ENCODE results near the gene DLGAP1. TPM values are rescaled to one million over a fixed set of nuclear protein-coding genes. Genes with fewer than 3 reads are reported as not detected.

Gene DLGAP1
- total RNA-seq, 1 donor from 2014 or later: 0.05 TPM

DNA sequence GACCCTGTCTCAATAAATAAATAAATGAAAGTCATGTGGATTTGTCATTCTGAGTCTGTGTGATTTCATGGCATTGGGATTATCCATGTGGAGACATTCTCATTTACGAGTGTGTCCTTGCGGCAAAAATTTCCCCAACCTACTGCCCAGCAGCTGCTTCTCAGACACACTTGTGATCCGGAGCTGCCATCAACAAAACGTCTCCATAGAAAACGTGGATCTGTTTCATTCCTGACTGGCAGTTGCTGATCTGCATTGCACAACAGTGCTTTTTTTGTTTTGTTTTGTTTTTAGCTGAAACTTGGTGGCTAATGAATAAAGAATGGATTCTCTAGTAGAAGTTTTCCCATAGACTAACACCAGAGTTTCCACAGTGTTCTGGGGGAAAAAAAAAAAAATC, 930.4 kb downstream of the DLGAP1 start:
- Histone ChIP-seq H3K36me3 (no peaks in the 10 kb centered on the region), H3K27me3 (ENCODE audit: low read depth) (no peaks in the 10 kb centered on the region), H3K27ac (replicated peaks) (no peak overlapping the region), H3K4me1 (peaks cover 12% of the 10 kb centered on the region), H3K4me3 (no peak overlapping the region), H3K9me3 (replicated peaks) (peaks cover 13% of the 10 kb centered on the region)
- TF ChIP-seq, protein P1, sequence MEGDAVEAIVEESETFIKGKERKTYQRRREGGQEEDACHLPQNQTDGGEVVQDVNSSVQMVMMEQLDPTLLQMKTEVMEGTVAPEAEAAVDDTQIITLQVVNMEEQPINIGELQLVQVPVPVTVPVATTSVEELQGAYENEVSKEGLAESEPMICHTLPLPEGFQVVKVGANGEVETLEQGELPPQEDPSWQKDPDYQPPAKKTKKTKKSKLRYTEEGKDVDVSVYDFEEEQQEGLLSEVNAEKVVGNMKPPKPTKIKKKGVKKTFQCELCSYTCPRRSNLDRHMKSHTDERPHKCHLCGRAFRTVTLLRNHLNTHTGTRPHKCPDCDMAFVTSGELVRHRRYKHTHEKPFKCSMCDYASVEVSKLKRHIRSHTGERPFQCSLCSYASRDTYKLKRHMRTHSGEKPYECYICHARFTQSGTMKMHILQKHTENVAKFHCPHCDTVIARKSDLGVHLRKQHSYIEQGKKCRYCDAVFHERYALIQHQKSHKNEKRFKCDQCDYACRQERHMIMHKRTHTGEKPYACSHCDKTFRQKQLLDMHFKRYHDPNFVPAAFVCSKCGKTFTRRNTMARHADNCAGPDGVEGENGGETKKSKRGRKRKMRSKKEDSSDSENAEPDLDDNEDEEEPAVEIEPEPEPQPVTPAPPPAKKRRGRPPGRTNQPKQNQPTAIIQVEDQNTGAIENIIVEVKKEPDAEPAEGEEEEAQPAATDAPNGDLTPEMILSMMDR (IDR thresholded peaks at IDR 0.05; ENCODE audit: borderline replicate concordance): no peak
- DNase-seq: no peak
- intact Hi-C loops (cut with micrococcal nuclease): no loop called here

DNA sequence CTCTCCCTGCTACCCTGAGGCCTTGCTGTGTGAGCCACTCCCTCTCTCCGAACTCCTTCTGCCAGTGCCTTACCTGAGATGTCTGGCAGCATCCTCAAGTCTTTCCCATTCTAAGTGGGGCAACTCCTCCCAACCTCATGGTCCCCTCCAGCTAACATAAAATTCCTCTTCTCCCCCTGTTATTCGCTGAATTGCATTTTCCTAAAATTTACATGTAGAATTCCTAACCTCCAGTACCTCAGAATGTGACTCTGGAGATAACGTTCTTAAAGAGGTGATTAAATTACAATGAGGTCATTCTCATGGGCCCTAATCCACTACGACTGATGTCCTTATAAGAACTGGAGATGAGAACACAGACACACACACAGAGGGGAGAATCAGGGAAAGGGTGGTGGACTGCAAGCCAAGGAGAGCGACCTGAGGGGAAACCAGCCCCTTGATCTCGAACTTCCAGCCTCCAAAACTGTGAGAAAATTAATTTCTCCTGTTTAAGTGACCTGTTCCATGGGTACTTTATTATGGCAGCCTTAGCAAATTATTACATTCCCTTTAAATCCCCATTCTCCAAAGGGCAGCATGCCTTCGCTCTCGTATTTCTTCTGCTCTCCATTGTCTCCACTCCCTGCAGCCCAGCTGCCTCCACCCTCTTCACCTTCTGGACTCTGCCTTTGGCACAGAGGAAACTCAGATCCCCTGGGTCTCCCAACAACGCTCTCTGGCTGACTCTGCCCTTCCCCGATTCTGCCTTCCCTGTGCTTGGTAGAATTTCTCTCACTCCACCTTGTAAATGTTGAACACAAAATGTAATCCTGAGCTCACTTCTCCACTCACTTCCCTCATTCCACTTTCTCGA, 934.6 kb downstream of the DLGAP1 start:
- intact Hi-C loops (cut with micrococcal nuclease): no loop called here
- no peak for DNase-seq
- H3K9me3 ChIP-seq (replicated peaks): peaks cover 13% of the 10 kb centered on the region
- no peak overlapping the region for H3K27ac ChIP-seq (replicated peaks)
- no peak overlapping the region for H3K4me3 ChIP-seq
- TF ChIP-seq, protein P1 (IDR thresholded peaks at IDR 0.05; ENCODE audit: borderline replicate concordance): no peak
- H3K4me1 ChIP-seq: no peaks in the 10 kb centered on the region
- H3K36me3 ChIP-seq: no peaks in the 10 kb centered on the region
- H3K27me3 ChIP-seq (ENCODE audit: low read depth): peaks cover 3% of the 10 kb centered on the region

DNA sequence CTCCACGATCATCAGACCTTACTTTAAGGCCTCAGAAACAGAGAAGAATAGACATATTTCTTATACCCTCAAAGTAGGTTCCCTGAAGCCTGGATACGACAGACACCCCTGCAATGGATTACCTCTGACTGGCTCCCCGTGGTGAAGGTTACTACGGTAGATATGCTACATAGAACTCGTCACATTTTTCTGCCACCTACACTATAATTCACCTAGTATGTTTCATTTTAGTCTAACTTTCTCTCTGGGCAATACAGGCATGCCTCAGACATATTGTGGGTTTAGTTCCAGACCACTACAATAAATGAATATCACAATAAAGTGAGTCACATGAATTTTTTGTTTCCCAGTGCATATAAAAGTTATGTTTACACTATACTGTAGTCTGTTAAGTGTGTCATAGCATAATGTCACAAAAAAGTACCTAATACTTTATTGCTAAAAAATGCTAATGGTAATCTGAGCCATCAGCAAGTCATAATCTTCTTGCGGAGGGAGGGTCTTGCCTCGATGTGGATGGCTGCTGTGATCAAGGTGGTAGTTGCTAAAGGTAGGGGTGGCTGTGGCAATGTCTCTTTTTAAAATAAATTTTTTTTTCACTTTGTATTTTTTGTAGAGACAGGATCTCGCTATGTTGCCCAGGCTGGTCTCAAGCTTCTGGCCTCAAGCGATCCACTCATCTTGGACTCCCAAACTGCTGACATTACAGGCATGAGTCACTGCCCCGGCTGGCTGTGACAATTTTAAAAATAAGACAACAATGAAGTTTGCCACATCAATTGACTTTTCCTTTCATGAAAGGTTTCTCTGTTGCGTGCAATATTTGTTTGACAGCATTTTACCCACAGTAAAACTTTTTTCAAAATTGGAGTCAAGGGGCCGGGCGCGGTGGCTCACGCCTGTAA, 940.5 kb downstream of the DLGAP1 start:
- Histone ChIP-seq H3K27ac (replicated peaks) (no peak overlapping the region), H3K36me3 (no peaks in the 10 kb centered on the region), H3K9me3 (replicated peaks) (no peaks in the 10 kb centered on the region), H3K27me3 (ENCODE audit: low read depth) (peaks cover 3% of the 10 kb centered on the region), H3K4me3 (no peak overlapping the region), H3K4me1 (no peaks in the 10 kb centered on the region)
- intact Hi-C loops (cut with micrococcal nuclease): no loop called here
- TF ChIP-seq, protein P1 (IDR thresholded peaks at IDR 0.05; ENCODE audit: borderline replicate concordance): no peak
- no peak for DNase-seq

DNA sequence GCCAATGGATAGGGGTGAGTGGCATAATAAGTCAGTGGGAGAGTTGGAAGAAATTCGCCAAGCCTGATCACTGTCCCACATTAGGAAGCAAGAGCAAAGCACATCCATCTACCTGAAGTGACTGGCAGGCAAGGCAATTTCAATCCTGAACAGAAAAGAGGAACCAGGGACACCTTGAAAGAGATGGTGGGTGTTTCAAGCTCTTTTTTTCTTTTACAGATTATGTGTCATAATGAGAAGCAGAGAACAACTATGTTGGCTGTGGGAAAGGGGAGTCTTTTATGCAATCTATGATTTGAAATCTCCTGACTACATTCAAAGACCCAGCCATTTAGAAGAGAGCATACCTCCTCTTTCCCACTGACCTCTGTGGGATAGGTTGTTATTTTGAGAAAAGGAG, 941.6 kb downstream of the DLGAP1 start:
- H3K36me3 ChIP-seq: no peaks in the 10 kb centered on the region
- H3K4me1 ChIP-seq: no peaks in the 10 kb centered on the region
- H3K4me3 ChIP-seq: no peak overlapping the region
- H3K9me3 ChIP-seq (replicated peaks): no peaks in the 10 kb centered on the region
- H3K27ac ChIP-seq (replicated peaks): no peak overlapping the region
- TF ChIP-seq, protein P1 (IDR thresholded peaks at IDR 0.05; ENCODE audit: borderline replicate concordance): no peak
- no peak for DNase-seq
- peaks cover 3% of the 10 kb centered on the region for H3K27me3 ChIP-seq (ENCODE audit: low read depth)
- intact Hi-C loops (cut with micrococcal nuclease): no loop called here

DNA sequence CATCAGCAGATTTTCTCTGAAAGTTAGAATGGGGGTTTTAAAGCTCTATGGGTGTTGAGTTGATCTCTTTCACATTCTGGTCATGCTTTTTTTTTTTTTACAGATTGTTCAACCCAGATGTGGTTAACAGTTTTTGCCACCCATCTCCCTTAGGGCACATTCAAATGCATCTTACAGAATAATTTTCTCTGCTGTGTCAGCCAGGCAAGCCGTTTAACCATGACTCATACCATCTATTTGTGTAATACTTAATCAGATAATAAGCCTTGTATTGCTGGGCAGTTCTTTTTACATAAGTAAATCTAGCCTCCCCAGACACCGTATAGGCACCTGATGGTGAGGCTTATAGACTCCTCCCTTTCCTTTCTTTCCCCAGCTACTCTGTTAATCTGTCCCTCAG, 943.1 kb downstream of the DLGAP1 start:
- TF ChIP-seq, protein P1 (IDR thresholded peaks at IDR 0.05; ENCODE audit: borderline replicate concordance): no peak
- H3K36me3 ChIP-seq: no peaks in the 10 kb centered on the region
- intact Hi-C loops (cut with micrococcal nuclease): no loop called here
- no peak overlapping the region for H3K27ac ChIP-seq (replicated peaks)
- DNase-seq: no peak
- H3K4me3 ChIP-seq: no peak overlapping the region
- H3K27me3 ChIP-seq (ENCODE audit: low read depth): no peaks in the 10 kb centered on the region
- no peaks in the 10 kb centered on the region for H3K4me1 ChIP-seq
- no peaks in the 10 kb centered on the region for H3K9me3 ChIP-seq (replicated peaks)
